NCI-H1105 (cell line): ENCODE results near the gene EIF1AX.
"Not testable (repeated sequence)": the region's sequence is repeated elsewhere in the genome, so short reads cannot be mapped to it uniquely, and the experiment has no call there.

ENCODE experiments used
- DNase-seq: peaks from one replicate; lab custom pipeline; 2025; lab: John Stamatoyannopoulos, UW

The EIF1AX gene

GRCh38 chrX:20141281-20142220 is at the start of gene EIF1AX:
Gene EIF1AX, minus strand, starts transcription at chrX:20141838. Its CDS starts 198 bp downstream, at chrX:20141640.
- peak; percentile 90 for DNase-seq

- no peak for DNase-seq
Observed at GRCh38 chrX:20189171-20189570, 47.5 kb upstream of the EIF1AX start.

- no peak for DNase-seq
Observed at GRCh38 chrX:20181598-20182329, 40.1 kb upstream of the EIF1AX start.

- no peak for DNase-seq
Observed at GRCh38 chrX:20177093-20177492, 35.5 kb upstream of the EIF1AX start.

GRCh38 chrX:20173856-20174255 is 32.2 kb upstream of the EIF1AX start:
- no peak for DNase-seq

- no peak for DNase-seq
Observed at GRCh38 chrX:20173313-20173712, 31.7 kb upstream of the EIF1AX start.

GRCh38 chrX:20171887-20172286 is 30.2 kb upstream of the EIF1AX start:
- DNase-seq = no peak

- DNase-seq = not testable (repeated sequence)
Observed at GRCh38 chrX:20162516-20162915, 20.9 kb upstream of the EIF1AX start.

GRCh38 chrX:20159797-20160385 is 18.3 kb upstream of the EIF1AX start:
- no peak for DNase-seq

GRCh38 chrX:20151689-20152088 is 10.1 kb upstream of the EIF1AX start:
- DNase-seq = no peak

- DNase-seq = no peak
Observed at GRCh38 chrX:20149326-20149725, 7.7 kb upstream of the EIF1AX start.

GRCh38 chrX:20147561-20147960 is 5.9 kb upstream of the EIF1AX start:
- no peak for DNase-seq

- DNase-seq = no peak
Observed at GRCh38 chrX:20144491-20144890, 2.9 kb upstream of the EIF1AX start.

- no peak for DNase-seq
Observed at GRCh38 chrX:20143561-20143960, 1.9 kb upstream of the EIF1AX start.

GRCh38 chrX:20143111-20143510 is 1.5 kb upstream of the EIF1AX start:
- no peak for DNase-seq

GRCh38 chrX:20140420-20140819 is 1.2 kb downstream of the EIF1AX start:
- DNase-seq = no peak

GRCh38 chrX:20139966-20140365 is 1.7 kb downstream of the EIF1AX start:
- no peak for DNase-seq

GRCh38 chrX:20135944-20136343 is 5.7 kb downstream of the EIF1AX start:
- DNase-seq = no peak

GRCh38 chrX:20132666-20133065 is 9.0 kb downstream of the EIF1AX start:
- no peak for DNase-seq

GRCh38 chrX:20130357-20130756 is 11.3 kb downstream of the EIF1AX start:
- DNase-seq = no peak

- no peak for DNase-seq
Observed at GRCh38 chrX:20129547-20129946, 12.1 kb downstream of the EIF1AX start.

- no peak for DNase-seq
Observed at GRCh38 chrX:20128670-20129069, 13.0 kb downstream of the EIF1AX start.

- DNase-seq = not testable (repeated sequence)
Observed at GRCh38 chrX:20127440-20127839, 14.2 kb downstream of the EIF1AX start.
